H9 (cell line): ENCODE data around the gene OR13J1. TPM values are rescaled to one million over a fixed set of nuclear protein-coding genes. Genes with fewer than 3 reads are reported as not detected.

Experiments used
- DNase-seq: peaks from one replicate; pipeline ENCODE4 v3.0.0-alpha.2; 2017
- H2AFZ ChIP-seq: one replicate; pipeline ENCODE4 v1.6.1; 2013; ENCODE audit warnings: mild to moderate bottlenecking, low read length, control low read depth, moderate library complexity
- H2AK5ac ChIP-seq: 2 replicates; pipeline ENCODE4 v1.6.1; 2013; ENCODE audit warnings: low read length, control low read depth, mixed read lengths; ENCODE audit not compliant: insufficient read length
- H2BK120ac ChIP-seq: one replicate; pipeline ENCODE4 v1.6.1; 2013; ENCODE audit warnings: low read depth, mild to moderate bottlenecking, low read length, control low read depth, inconsistent platforms; ENCODE audit not compliant: poor library complexity, severe bottlenecking
- H2BK12ac ChIP-seq: 2 replicates; pipeline ENCODE4 v1.6.1; 2013; ENCODE audit warnings: low read length, control low read depth, mixed read lengths, low read depth; ENCODE audit not compliant: insufficient read length
- H2BK15ac ChIP-seq: 2 replicates; pipeline ENCODE4 v1.6.1; 2013; ENCODE audit warnings: low read depth, low read length, control low read depth
- H2BK20ac ChIP-seq: one replicate; pipeline ENCODE4 v1.6.1; 2013; ENCODE audit warnings: low read depth, mild to moderate bottlenecking, low read length, control low read depth, inconsistent platforms; ENCODE audit not compliant: poor library complexity, severe bottlenecking
- H2BK5ac ChIP-seq: 2 replicates; pipeline ENCODE4 v1.6.1; 2013; ENCODE audit warnings: low read length, control low read depth, mixed read lengths; ENCODE audit not compliant: insufficient read length
- H3K14ac ChIP-seq: 2 replicates; pipeline ENCODE4 v1.6.1; 2013; ENCODE audit warnings: low read length, control low read depth; ENCODE audit not compliant: insufficient read depth
- H3K18ac ChIP-seq: 2 replicates; pipeline ENCODE4 v1.6.1; 2013; ENCODE audit warnings: low read depth, mild to moderate bottlenecking, mixed read lengths, low read length, control low read depth; ENCODE audit not compliant: insufficient read length
- H3K23ac ChIP-seq: 2 replicates; pipeline ENCODE4 v1.6.1; 2013; ENCODE audit warnings: low read length, control low read depth, mixed read lengths, low read depth; ENCODE audit not compliant: insufficient read length
- H3K23me2 ChIP-seq: 2 replicates; pipeline ENCODE4 v1.6.1; 2013; ENCODE audit warnings: low read depth, mild to moderate bottlenecking, mixed read lengths, low read length, control low read depth; ENCODE audit not compliant: insufficient read length, poor library complexity, severe bottlenecking
- H3K27ac ChIP-seq: 2 replicates; pipeline ENCODE4 v1.5.1; 2013; ENCODE audit warnings: low read length, control low read depth, mixed read lengths, low read depth; ENCODE audit not compliant: insufficient read length
- H3K27me3 ChIP-seq: 2 replicates; pipeline ENCODE4 v1.6.1; 2013; ENCODE audit warnings: low read length, control low read depth, inconsistent platforms; ENCODE audit not compliant: insufficient read depth
- H3K4ac ChIP-seq: 2 replicates; pipeline ENCODE4 v1.6.1; 2013; ENCODE audit warnings: low read depth, mild to moderate bottlenecking, control low read depth, inconsistent platforms, low read length, moderate library complexity
- H3K4me1 ChIP-seq: 2 replicates; pipeline ENCODE4 v1.6.1; 2013; ENCODE audit warnings: low read length, control low read depth, inconsistent platforms; ENCODE audit not compliant: insufficient read depth
- H3K4me2 ChIP-seq: 2 replicates; pipeline ENCODE4 v1.6.1; 2013; ENCODE audit warnings: low read length, control low read depth, mixed read lengths; ENCODE audit not compliant: insufficient read length, insufficient read depth
- H3K56ac ChIP-seq: 2 replicates; pipeline ENCODE4 v1.6.1; 2013; ENCODE audit warnings: low read depth, mild to moderate bottlenecking, mixed read lengths, low read length, control low read depth; ENCODE audit not compliant: insufficient read length
- H3K79me1 ChIP-seq: 2 replicates; pipeline ENCODE4 v1.6.1; 2013; ENCODE audit warnings: low read depth, mild to moderate bottlenecking, moderate library complexity, low read length, control low read depth, inconsistent platforms; ENCODE audit not compliant: insufficient read depth, poor library complexity, severe bottlenecking
- H3K79me2 ChIP-seq: 2 replicates; pipeline ENCODE4 v1.6.1; 2013; ENCODE audit warnings: low read length, control low read depth, inconsistent platforms; ENCODE audit not compliant: insufficient read depth
- H3K9ac ChIP-seq: 2 replicates; pipeline ENCODE4 v1.6.1; 2013; ENCODE audit warnings: low read length, control low read depth, mixed read lengths; ENCODE audit not compliant: insufficient read length; ENCODE audit errors: extremely low read depth
- H3K9me3 ChIP-seq: one replicate; pipeline ENCODE4 v1.6.1; 2013; ENCODE audit warnings: low read depth, low read length, inconsistent platforms; ENCODE audit not compliant: control insufficient read depth
- H3T11ph ChIP-seq: one replicate; pipeline ENCODE4 v1.6.1; 2013; ENCODE audit warnings: mild to moderate bottlenecking, low read length, control low read depth, inconsistent platforms
- H4K20me1 ChIP-seq: one replicate; pipeline ENCODE4 v1.6.1; 2013; ENCODE audit not compliant: control insufficient read depth, insufficient read length, insufficient read depth
- H4K5ac ChIP-seq: 2 replicates; pipeline ENCODE4 v1.6.1; 2013; ENCODE audit warnings: low read depth, mild to moderate bottlenecking, mixed read lengths, low read length, control low read depth; ENCODE audit not compliant: insufficient read length
- H4K8ac ChIP-seq: replicated peaks from 2 replicates; pipeline ENCODE4 v1.6.1; 2013; ENCODE audit warnings: low read length, control low read depth, mixed read lengths, low read depth; ENCODE audit not compliant: insufficient read length
- H4K91ac ChIP-seq: 2 replicates; pipeline ENCODE4 v1.6.1; 2013; ENCODE audit warnings: low read depth, mild to moderate bottlenecking, moderate library complexity, mixed read lengths, low read length, control low read depth; ENCODE audit not compliant: insufficient read length
- H3K27ac Mint-ChIP-seq, 3 experiments: 2 replicates in 2 of 3; 3 replicates in 1 of 3; pipeline ENCODE4 v1.8.0; 2020 to 2021; ENCODE audit warnings: mixed read lengths in 3 of 3, mild to moderate bottlenecking in 1 of 3, moderate library complexity in 1 of 3
- H3K27me3 Mint-ChIP-seq: 2 replicates; pipeline ENCODE4 v1.8.0; 2021; ENCODE audit warnings: low read depth, mild to moderate bottlenecking, moderate library complexity, mixed read lengths
- H3K36me3 Mint-ChIP-seq, 3 experiments: 2 replicates in 2 of 3; 3 replicates in 1 of 3; pipeline ENCODE4 v1.8.0; 2020 to 2021; ENCODE audit warnings: low read depth in 3 of 3, mixed read lengths in 3 of 3; ENCODE audit not compliant: insufficient read depth in 1 of 3
- H3K4me1 Mint-ChIP-seq, 2 experiments: 2 replicates each; pipeline ENCODE4 v1.8.0; 2020; ENCODE audit warnings: mixed read lengths in 2 of 2
- H3K4me3 Mint-ChIP-seq, 2 experiments: 2 replicates in 1 of 2; 3 replicates in 1 of 2; pipeline ENCODE4 v1.8.0; 2020 to 2021; ENCODE audit warnings: mild to moderate bottlenecking in 2 of 2, mixed read lengths in 2 of 2, moderate library complexity in 1 of 2
- H3K9me3 Mint-ChIP-seq, 2 experiments: 2 replicates in 1 of 2; 3 replicates in 1 of 2; pipeline ENCODE4 v1.8.0; 2020; ENCODE audit warnings: mild to moderate bottlenecking in 2 of 2, mixed read lengths in 2 of 2, moderate library complexity in 1 of 2
- CTCF ChIP-seq: fragments of 200-600 bp; sonication (generic); conservative IDR thresholded peaks from 3 replicates; pipeline ENCODE4 v1.8.0; 2021; ENCODE audit warnings: antibody characterized with exemption, mild to moderate bottlenecking
- WGBS: extraction: QIAGEN DNeasy Blood & Tissue Kit; methylation state at CpG from one replicate; pipeline ENCODE4 v1.1.7; 2013; ENCODE audit warnings: missing lambda C conversion rate, low lambda C conversion rate, mixed read lengths; ENCODE audit not compliant: insufficient read length; ENCODE audit errors: extremely low coverage; 5-methylcytosine and 5-hydroxymethylcytosine counted together
- total RNA-seq: library from RNA; stranded (reverse); gene quantifications from 2 replicates; pipeline ENCODE4 v1.2.1, GENCODE V29; 2021

OR13J1 gene
- total RNA-seq, 1 experiment from 2014 or later, result not detected

GRCh38 chr9:35909687-35910612 lies 39.7 kb upstream of the OR13J1 start:
- H3K27ac Mint-ChIP-seq, result peak overlapping the region in 1 of 3 experiments; percentile 74; a peak in 1 of 7 replicates
- Histone ChIP-seq H2BK5ac (no peak overlapping the region), H3K4me1 (peaks cover 9% of the 10 kb centered on the region; the same call in 1 of the 2 replicates), H3K79me2 (no peaks in the 10 kb centered on the region), H2AFZ (no peak overlapping the region), H3K4ac (no peak overlapping the region), H3T11ph (no peak overlapping the region), H2BK12ac (no peak overlapping the region), H4K20me1 (no peaks in the 10 kb centered on the region), H3K56ac (no peak overlapping the region), H3K18ac (no peak overlapping the region), H2BK15ac (no peak overlapping the region), H2AK5ac (no peak overlapping the region), H3K4me2 (no peak overlapping the region), H3K9me3 (no peaks in the 10 kb centered on the region), H4K8ac (no peak overlapping the region), H4K91ac (no peak overlapping the region), H3K27ac (no peak overlapping the region), H3K27me3 (no peaks in the 10 kb centered on the region), H3K14ac (no peak overlapping the region), H2BK120ac (no peak overlapping the region), H3K9ac (no peak overlapping the region), H2BK20ac (no peak overlapping the region), H3K23ac (no peak overlapping the region), H3K79me1 (no peaks in the 10 kb centered on the region), H3K23me2 (no peaks in the 10 kb centered on the region), H4K5ac (no peak overlapping the region)
- no peak for TF ChIP-seq CTCF
- whole genome bisulfite sequencing, result no CpG with 5 or more reads among the region's 34 CpGs
- H3K36me3 Mint-ChIP-seq, result no peaks in the 10 kb centered on the region
- H3K9me3 Mint-ChIP-seq, result no peaks in the 10 kb centered on the region
- H3K4me1 Mint-ChIP-seq, result peaks cover 37% of the 10 kb centered on the region in 2 experiments
- H3K4me3 Mint-ChIP-seq, result no peak overlapping the region
- peaks cover 4% of the 10 kb centered on the region for H3K27me3 Mint-ChIP-seq
- no peak for DNase-seq
